GM12873 (cell line): ENCODE results near the gene FOXR1.

Source experiments
- CTCF ChIP-seq: IDR thresholded peaks from 2 replicates; pipeline ENCODE4 v1.5.1; 2012; ENCODE audit warnings: low read depth, mild to moderate bottlenecking, moderate library complexity, low read length, control low read depth; ENCODE audit not compliant: insufficient read depth; ENCODE audit errors: missing control alignments

The FOXR1 gene

DNA sequence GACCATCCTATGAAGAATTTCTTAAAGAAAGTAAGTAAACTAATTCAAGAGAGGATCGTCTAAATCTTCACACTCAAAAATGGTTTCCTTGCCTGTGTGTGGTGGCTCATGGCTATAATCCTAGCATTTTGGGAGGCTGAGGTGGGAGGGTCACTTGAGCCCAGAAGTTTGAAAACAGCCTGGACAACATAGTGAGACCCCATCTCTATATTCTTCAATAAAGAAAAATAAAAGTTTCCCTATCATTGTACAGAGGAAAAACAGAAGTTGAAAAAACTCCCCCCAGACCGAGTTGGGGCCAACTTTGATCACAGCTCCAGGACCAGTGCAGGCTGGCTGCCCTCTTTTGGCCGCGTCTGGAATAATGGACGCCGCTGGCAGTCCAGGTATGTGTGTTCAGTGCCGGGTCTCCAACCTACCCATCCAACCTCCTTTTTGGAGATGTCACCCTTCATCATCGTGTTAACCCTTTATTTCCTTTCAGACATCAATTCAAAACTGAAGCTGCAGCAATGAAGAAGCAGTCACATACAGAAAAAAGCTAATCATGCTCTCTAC lies 43.6 kb downstream of the FOXR1 start:
- TF ChIP-seq CTCF, result no peak

DNA sequence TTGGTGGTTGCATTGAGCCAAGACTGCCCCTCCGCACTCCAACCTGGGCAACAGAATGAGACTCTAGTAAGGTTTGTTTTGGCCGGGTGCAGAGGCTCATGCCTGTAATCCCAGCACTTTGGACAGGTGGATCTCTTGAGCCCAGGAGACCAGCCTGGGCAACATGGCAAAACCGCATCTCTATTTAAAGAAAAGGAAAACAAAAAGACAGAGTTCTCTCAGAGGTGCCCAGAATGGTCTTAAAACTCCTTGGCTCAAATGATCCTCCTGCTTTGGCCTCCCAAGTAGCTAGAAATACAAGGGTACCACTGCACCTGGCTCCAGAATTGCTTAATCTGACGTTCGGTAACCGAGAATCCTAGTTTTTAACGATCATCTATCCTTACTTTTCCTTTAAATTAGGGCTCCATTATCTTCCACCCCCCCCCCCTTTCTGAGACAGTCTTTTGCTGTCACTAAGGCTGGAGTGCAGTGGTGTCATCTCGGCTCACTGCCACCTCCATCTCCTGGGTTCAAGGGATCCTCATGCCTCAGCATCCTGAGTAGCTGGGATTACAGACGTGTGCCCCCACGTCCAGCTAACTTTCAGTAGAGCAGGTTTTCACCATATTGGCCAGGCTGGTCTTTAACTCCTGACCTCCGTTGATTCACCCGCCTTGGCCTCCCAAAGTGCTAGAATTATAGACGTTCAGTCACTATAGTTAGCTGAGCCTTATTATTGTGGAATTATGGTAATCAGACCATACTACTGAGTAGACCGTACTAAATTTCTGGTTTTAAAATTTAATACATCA lies 44.9 kb downstream of the FOXR1 start:
- no peak for TF ChIP-seq CTCF

DNA sequence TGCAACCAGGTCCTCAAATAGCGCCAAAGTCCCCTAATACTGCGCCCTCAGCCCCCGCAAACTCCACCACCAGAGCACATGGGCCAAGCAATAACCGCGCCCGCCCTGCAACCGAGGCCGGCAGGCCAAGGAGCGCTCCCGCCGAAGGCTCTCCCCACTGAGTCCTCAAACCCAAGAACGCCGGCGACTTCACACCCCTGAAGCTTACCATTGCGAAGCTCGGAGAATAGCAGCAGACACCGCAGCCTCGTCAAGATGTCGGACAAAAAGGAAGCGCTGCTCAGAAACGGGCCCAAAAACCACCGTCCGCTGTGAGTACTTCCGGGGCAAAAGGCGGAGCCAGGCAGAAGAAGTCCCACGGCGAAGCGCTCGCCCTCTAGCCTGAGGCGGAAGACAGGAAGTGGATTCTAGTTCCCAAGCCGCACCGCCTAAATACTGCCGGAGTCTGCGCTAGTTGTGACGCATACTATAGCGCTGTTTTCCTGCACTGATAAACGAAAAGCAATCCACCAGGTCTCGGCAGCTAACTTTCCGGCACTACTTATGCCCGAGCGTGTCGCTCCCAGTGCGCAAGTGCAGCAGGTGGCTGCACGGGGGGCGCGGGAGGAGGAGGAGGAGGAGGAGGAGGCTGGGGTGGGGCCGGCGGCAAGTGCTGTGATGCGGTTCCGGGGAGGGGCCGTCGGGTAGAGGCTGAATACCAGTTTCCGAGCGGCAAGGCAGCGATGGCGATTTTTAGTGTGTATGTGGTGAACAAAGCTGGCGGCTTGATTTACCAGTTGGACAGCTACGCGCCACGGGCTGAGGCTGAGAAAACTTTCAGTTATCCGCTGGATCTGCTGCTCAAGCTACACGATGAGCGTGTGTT lies 46.7 kb downstream of the FOXR1 start, which contains the start of the genes RPS25 and TRAPPC4:
TSS of gene RPS25 (minus strand) at position 270 of the 865 bp plus-strand sequence. CDS start at position 211, 59 bp downstream.
TSS of gene TRAPPC4 (plus strand) at position 693 of the 865 bp plus-strand sequence. CDS start at position 723, 30 bp downstream.
- TF ChIP-seq CTCF, result no peak

- TF ChIP-seq CTCF, result no peak
Measured at GRCh38 chr11:119019996-119020395, 48.4 kb downstream of the FOXR1 start.

DNA sequence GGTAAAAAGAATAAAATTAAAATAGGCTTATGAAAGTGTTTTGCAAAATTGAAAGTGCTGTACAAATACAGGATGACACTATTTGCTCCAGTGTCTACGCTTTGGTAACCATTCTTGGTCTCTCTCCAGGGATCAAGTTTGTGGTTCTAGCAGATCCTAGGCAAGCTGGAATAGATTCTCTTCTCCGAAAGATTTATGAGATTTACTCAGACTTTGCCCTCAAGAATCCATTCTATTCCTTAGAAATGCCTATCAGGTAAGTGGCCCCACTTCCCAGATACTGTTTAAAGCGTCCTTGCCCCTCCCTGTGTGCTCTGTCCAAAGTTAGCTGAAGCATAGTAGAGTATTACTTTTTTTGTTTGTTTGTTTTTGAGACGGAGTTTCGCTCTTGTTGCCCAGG lies 50.1 kb downstream of the FOXR1 start:
- no peak for TF ChIP-seq CTCF

GRCh38 chr11:119023741-119024140 lies 52.2 kb downstream of the FOXR1 start:
- no peak for TF ChIP-seq CTCF
